Heart right ventricle (tissue), 16 donors: ENCODE measurements around the gene GLYR1. TPM values are rescaled to one million over a fixed set of nuclear protein-coding genes. Genes with fewer than 3 reads are reported as not detected.
"Not testable (repeated sequence)": the region's sequence is repeated elsewhere in the genome, so short reads cannot be mapped to it uniquely, and the experiment has no call there.

Experiments used
- ATAC-seq, 8 donors: fragments of 200-7000 bp; cut with Tn5 transposase; one replicate each; pipeline ENCODE4 v1.9.1; 2020; ENCODE audit warnings: mild to moderate bottlenecking in 8 of 8, moderate library complexity in 8 of 8, moderate number of reproducible peaks in 1 of 8
- DNase-seq, 2 donors: peaks; one replicate each; pipeline ENCODE4 v3.0.0-alpha.2; 2020
- H3K27ac ChIP-seq, 10 donors: fragments of 200-600 bp; sonication (generic) in 2 of 10; one replicate each; pipeline versions ENCODE4 v1.5.0 to v1.8.0; 2020 to 2022; ENCODE audit warnings: mild to moderate bottlenecking in 3 of 10
- H3K27me3 ChIP-seq, 7 donors: fragments of 200-600 bp; one replicate each; pipeline ENCODE4 v1.8.0; 2021 to 2022; ENCODE audit warnings: mild to moderate bottlenecking in 2 of 7
- H3K36me3 ChIP-seq, 9 donors: fragments of 200-600 bp; sonication (generic) in 1 of 9; one replicate each; pipeline versions ENCODE4 v1.5.0 to v1.8.0; 2020 to 2022; ENCODE audit warnings: mild to moderate bottlenecking in 2 of 9
- H3K4me1 ChIP-seq, 9 donors: fragments of 200-600 bp; sonication (generic) in 1 of 9; one replicate each; pipeline versions ENCODE4 v1.5.0 to v1.8.0; 2020 to 2022; ENCODE audit warnings: mild to moderate bottlenecking in 4 of 9
- H3K4me3 ChIP-seq, 10 donors: fragments of 200-600 bp; sonication (generic) in 2 of 10; one replicate each; pipeline versions ENCODE4 v1.5.0 to v1.8.0; 2020 to 2022; ENCODE audit warnings: mild to moderate bottlenecking in 7 of 10, moderate library complexity in 2 of 10
- H3K9me3 ChIP-seq, 11 donors: fragments of 200-600 bp in 10 of 11; sonication (generic) in 2 of 11; one replicate each; pipeline versions ENCODE4 v1.5.0 to v1.8.0; 2013 to 2022; ENCODE audit warnings: mild to moderate bottlenecking in 2 of 11, control low read depth in 1 of 11, moderate library complexity in 1 of 11
- CTCF ChIP-seq, 9 donors: fragments of 200-600 bp; sonication (generic) in 2 of 9; IDR thresholded peaks; one replicate each; pipeline versions ENCODE4 v1.5.0 to v1.8.0; 2021 to 2022; ENCODE audit warnings: antibody characterized with exemption in 9 of 9, mild to moderate bottlenecking in 5 of 9, moderate library complexity in 1 of 9
- WGBS, 2 donors: extraction: QIAGEN DNeasy Blood & Tissue Kit; methylation state at CpG; one replicate each; pipeline ENCODE4 v1.1.7; 2013; ENCODE audit warnings: inconsistent platforms in 1 of 2; 5-methylcytosine and 5-hydroxymethylcytosine counted together
- intact Hi-C, 10 donors: fragments of 100-400 bp; cut with DNase I; formaldehyde crosslinking; loops; one replicate each; pipeline versions ENCODE4 v1.11.1 to v1.14.2; 2022
- polyA plus RNA-seq, 2 donors: library from polyadenylated mRNA; stranded (reverse); fragments of 200-250 nt; gene quantifications; one replicate each; pipeline ENCODE4 v1.2.3, GENCODE V29; 2013
- total RNA-seq, 10 donors: library from RNA; stranded (reverse); fragmentation: NEBNext Ultra II Directional in 3 of 10; extraction: Animal tissue kit (Norgen Biotek cat#: 25700) in 3 of 10; gene quantifications; one replicate each; pipeline versions ENCODE4 v1.2.1 to v1.2.4, GENCODE V29; 2021 to 2023
- donor health status: Arrhythmogenic right ventricular cardiomyopathy.
- donor health status: ischemic (EF 13 %, LVEDD 7.1; RV severe dilation, severe dysfunction).
- donor health status: healthy with polysubstance abuse.
- donor health status: DM: no; HTN: yes; CAD: no.
- donor health status: DM: no; HTN: no; CAD: no.
- donor health status: ischemic (EF 25% LVEDD 6.9; RV normal size, moderate dysfunction).
- donor health status: ischemic (EF 25% LVEDD 5.7; RV mildly dilated, moderate dysfunction).
- donor health status: healthy.
- donor health status: DM: yes; HTN: yes; CAD: no.
- donor health status: Ischemic cardiomyopathy.
- donor health status: ischemic (EF 35%, LVEDD 5.7; RV mildly dilated, moderate dysfunction).
- donor health status: nonischemic (EF 11% LVEDD 7.7; RV severe dilation, severe dysfunction).
- donor health status: DM: yes; HTN: yes; CAD: no.
- donor health status: PGD.
- donor health status: ischemic (EF 29% LVEDD 5.4; RV normal size, mild dysfunction).
- donor health status: nonischemic (EF 23%, LVEDD 6.1; RV moderate dilation, normal function).

Gene GLYR1
- total and polyA plus RNA-seq, 12 donors = 36.5 to 105 (median 73.3) TPM

GRCh38 chr16:4788489-4788889, 58.6 kb downstream of the GLYR1 start:
- no peak for ATAC-seq
- TF ChIP-seq CTCF (IDR thresholded peaks at IDR 0.05) = no peak

GRCh38 chr16:4787627-4788482, 59.2 kb downstream of the GLYR1 start, which contains the start of gene SEPTIN12:
SEPTIN12 (minus strand) TSS chr16:4788345; CDS start chr16:4787645, 700 bp downstream.
- ATAC-seq (peak in 1 of 8 donors; percentile 14), DNase-seq (no peak)
- H3K36me3 ChIP-seq = no peaks in the 10 kb centered on the region
- no peaks in the 10 kb centered on the region for H3K9me3 ChIP-seq
- no peak within 1 kb of the TSS for H3K27ac ChIP-seq
- intact Hi-C loops = no loop called here
- 73 to 77% methylated on average over 14 of the region's 14 CpGs for WGBS, 2 donors
- no peaks in the 10 kb centered on the region for H3K4me1 ChIP-seq
- H3K27me3 ChIP-seq = no peaks in the 10 kb centered on the region
- TF ChIP-seq CTCF (IDR thresholded peaks at IDR 0.05) = no peak
- H3K4me3 ChIP-seq = no peak within 1 kb of the TSS

More at GRCh38 chr16:4788489-4788889, 58.6 kb downstream of the GLYR1 start:
- H3K4me1 ChIP-seq = no peaks in the 10 kb centered on the region
- H3K36me3 ChIP-seq = no peaks in the 10 kb centered on the region
- no peak for DNase-seq
- intact Hi-C loops = no loop called here
- no peak overlapping the region for H3K4me3 ChIP-seq
- WGBS, 2 donors = 65 to 68% methylated on average over 9 of the region's 9 CpGs
- H3K27me3 ChIP-seq = no peaks in the 10 kb centered on the region
- H3K9me3 ChIP-seq = no peaks in the 10 kb centered on the region
- H3K27ac ChIP-seq = no peak overlapping the region

- Histone ChIP-seq H3K27me3 (no peaks in the 10 kb centered on the region), H3K36me3 (no peaks in the 10 kb centered on the region), H3K4me1 (no peaks in the 10 kb centered on the region), H3K27ac (no peak overlapping the region), H3K9me3 (no peaks in the 10 kb centered on the region), H3K4me3 (no peak overlapping the region)
- DNase-seq (no peak), ATAC-seq (no peak)
- 95 to 96% methylated on average over 8 of the region's 8 CpGs for WGBS, 2 donors
- TF ChIP-seq CTCF (IDR thresholded peaks at IDR 0.05) = no peak
- intact Hi-C loops = no loop called here
These were observed 60.0 kb downstream of the GLYR1 start for GRCh38 chr16:4787068-4787467.

- Histone ChIP-seq H3K27me3 (no peaks in the 10 kb centered on the region), H3K27ac (no peak overlapping the region), H3K4me3 (no peak overlapping the region), H3K9me3 (no peaks in the 10 kb centered on the region), H3K4me1 (no peaks in the 10 kb centered on the region), H3K36me3 (no peaks in the 10 kb centered on the region)
- WGBS, 2 donors = 92 to 93% methylated on average over 23 of the region's 23 CpGs
- no peak for TF ChIP-seq CTCF (IDR thresholded peaks at IDR 0.05)
- DNase-seq (no peak), ATAC-seq (no peak)
- intact Hi-C loops = no loop called here
These were observed 61.2 kb downstream of the GLYR1 start for GRCh38 chr16:4785758-4786433.

GRCh38 chr16:4784444-4784987, 62.6 kb downstream of the GLYR1 start:
- ATAC-seq, H3K36me3 ChIP-seq, H3K4me3 ChIP-seq, DNase-seq, H3K27me3 ChIP-seq, intact Hi-C loops, H3K9me3 ChIP-seq, H3K4me1 ChIP-seq, H3K27ac ChIP-seq: not testable (repeated sequence)
- 92 to 94% methylated on average over 14 of the region's 14 CpGs for WGBS, 2 donors
